DMS79 (cell line): Measurements from ENCODE around the gene CATSPER2.
"Not testable (repeated sequence)": the region's sequence is repeated elsewhere in the genome, so short reads cannot be mapped to it uniquely, and the experiment has no call there.

Experiments
- DNase-seq: peaks from one replicate; lab custom pipeline; 2025; lab: John Stamatoyannopoulos, UW

The CATSPER2 gene

DNA sequence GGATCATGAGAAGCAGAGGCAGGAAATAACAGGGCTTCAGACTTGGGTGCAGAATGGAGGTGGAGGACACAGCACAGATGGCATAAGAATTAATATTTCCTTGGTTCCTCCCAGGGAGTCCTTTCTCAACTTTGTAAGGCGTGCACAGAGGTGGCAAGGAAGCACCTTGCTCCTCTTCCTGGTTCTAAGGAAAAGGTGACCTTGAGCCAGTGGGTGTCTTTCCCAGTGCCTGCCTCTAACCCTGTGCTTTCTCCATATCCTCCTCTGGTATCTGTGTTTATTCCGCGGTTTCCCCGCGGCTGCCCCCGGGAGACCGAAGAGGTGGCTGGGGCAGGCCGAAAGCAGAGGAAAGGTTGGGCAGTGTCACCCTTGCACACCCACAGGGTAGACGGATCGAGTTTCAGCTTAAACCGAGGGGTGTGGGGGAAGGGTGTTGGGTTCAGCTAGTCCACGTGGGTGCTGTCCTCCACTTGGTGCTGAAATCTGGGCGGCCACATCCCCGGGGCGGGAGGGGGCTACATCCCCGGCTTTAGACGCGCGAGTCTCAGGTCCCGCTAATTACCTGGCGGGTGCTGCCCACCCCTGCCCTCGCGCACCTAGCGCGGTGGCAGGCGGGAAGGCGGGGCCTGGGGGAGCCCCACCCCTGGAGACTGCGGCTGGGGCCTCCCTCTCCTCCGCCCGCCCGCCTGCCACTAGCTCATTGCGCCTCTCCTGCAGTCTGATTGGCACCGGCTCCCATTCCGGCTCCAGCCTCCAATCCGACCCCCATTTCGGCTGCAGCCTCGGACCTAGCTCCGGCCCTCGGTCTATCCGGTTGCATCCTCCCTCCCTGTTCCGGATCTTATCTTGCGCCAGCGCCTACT is 55.1 kb downstream of the CATSPER2 start, which contains the start of gene CKMT1B:
TSS of gene CKMT1B (plus strand) at position 700 of the 863 bp plus-strand sequence. CDS start 192 bp downstream, outside the sequence.
- not testable (repeated sequence) for DNase-seq

DNA sequence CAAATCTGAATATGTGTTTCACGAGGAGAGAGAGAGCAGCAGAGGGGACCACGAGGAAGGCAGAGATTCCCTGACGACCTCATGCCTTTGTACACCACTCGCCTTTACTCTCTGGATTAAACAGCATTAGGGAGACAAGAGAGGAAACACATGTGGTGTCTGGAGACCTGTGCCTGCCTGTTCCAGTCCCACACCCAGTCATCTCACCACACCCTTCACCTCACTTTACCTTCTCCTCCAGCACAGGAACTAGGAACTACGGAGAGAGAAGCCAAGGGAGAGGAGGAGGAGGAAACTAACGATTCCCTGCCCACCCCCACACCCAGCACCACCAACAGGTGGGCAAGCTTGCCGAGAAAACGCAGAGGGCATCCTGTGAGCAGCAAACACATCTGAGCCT is 55.8 kb downstream of the CATSPER2 start:
- DNase-seq: not testable (repeated sequence)

DNA sequence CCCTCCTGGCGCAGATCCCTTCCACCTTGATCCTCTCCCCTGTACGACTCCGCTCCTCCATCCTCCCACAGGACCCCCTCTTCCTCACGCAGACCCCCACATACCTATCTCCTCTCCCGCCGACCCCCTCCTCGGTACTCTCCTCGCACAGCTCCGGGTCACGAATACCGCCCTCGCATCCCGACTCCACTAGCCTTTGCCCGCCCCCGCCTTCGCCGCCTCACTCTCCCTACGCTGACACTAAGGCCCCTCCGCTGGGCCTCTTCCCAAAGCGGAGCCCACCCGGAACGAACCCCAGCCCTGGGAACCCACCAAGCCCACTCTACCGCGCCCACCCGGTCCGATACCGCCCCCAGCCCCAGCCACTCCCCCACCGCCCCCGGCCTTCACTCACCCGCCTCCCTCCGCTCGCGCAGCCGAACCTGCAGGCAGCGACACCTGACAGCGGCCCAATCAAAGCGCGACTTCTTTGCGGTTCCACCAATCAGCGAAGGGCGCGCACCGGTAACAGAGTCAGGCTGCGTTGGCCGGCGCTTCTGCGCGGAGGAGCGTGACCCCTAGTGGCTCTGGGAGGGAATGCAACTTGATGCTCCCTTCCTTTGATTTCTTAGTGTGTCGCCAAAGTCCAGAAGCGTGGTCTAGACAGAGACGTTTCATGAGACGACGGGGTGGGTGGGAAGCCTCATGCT is 58.7 kb downstream of the CATSPER2 start, which contains the start of gene PPIP5K1:
TSS of gene PPIP5K1 (minus strand) at position 431 of the 689 bp plus-strand sequence. CDS start 5,704 bp downstream, outside the sequence.
- not testable (repeated sequence) for DNase-seq
